H1 (cell line): ENCODE data around the gene FAM111A. TPM values are rescaled to one million over a fixed set of nuclear protein-coding genes. Genes with fewer than 3 reads are reported as not detected.

Source experiments
- SUZ12 ChIP-seq: fragments of 200-600 bp; sonication (generic); IDR thresholded peaks from 2 replicates; pipeline ENCODE4 v1.6.1; 2012; ENCODE audit warnings: mild to moderate bottlenecking, inconsistent platforms, low read length, moderate library complexity, mixed read lengths
- polyA plus RNA-seq, 7 experiments: library from polyadenylated mRNA; depleted of rRNA in 3 of 7; stranded (reverse) in 5 of 7; unstranded in 2 of 7; fragments of >200 nt in 5 of 7; fragments of 200-250 nt in 2 of 7; gene quantifications; 1 replicate in 5 of 7; 2 replicates in 1 of 7; 4 replicates in 1 of 7; pipeline versions ENCODE4 v1.2.1 to v1.2.3, GENCODE V29; 2011 to 2013; ENCODE audit warnings: missing spikeins in 2 of 7, mixed read lengths in 2 of 7
- total RNA-seq: library from RNA; stranded (reverse); fragmentation: NEBNext Ultra II Directional; extraction: Animal tissue kit (Norgen Biotek cat#: 25700); gene quantifications from 2 replicates; pipeline ENCODE4 v1.2.1, GENCODE V29; 2021
- TF ChIP-seq, protein P1 (sequence below): IDR thresholded peaks from 2 replicates; pipeline ENCODE4 v1.6.1; 2011; ENCODE audit warnings: low read length, improper control_type of control experiment

Gene FAM111A
- total and polyA plus RNA-seq, 2 of the 8 experiments (the other 6 are each of a cell fraction or from before 2014, with no cell fraction given), result 10.2 to 29.9 TPM

GRCh38 chr11:59141191-59141590 lies 1.5 kb upstream of the FAM111A start (continued):
- TF ChIP-seq, protein P1, sequence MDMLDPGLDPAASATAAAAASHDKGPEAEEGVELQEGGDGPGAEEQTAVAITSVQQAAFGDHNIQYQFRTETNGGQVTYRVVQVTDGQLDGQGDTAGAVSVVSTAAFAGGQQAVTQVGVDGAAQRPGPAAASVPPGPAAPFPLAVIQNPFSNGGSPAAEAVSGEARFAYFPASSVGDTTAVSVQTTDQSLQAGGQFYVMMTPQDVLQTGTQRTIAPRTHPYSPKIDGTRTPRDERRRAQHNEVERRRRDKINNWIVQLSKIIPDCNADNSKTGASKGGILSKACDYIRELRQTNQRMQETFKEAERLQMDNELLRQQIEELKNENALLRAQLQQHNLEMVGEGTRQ, result no peak
- TF ChIP-seq SUZ12, result no peak
